HG02884 (cell line): ENCODE data around the gene CLPX.
"Not testable (repeated sequence)": the region's sequence is repeated elsewhere in the genome, so short reads cannot be mapped to it uniquely, and the experiment has no call there.

Experiments used
- ATAC-seq: cut with Tn5 transposase; IDR thresholded peaks from one replicate; pipeline ENCODE4 v1.9.1; 2021; ENCODE audit warnings: mild to moderate bottlenecking, moderate library complexity; ENCODE audit not compliant: unreplicated experiment

The CLPX gene

GRCh38 chr15:65207280-65207840, 22.2 kb upstream of the CLPX start:
- ATAC-seq = no peak

DNA sequence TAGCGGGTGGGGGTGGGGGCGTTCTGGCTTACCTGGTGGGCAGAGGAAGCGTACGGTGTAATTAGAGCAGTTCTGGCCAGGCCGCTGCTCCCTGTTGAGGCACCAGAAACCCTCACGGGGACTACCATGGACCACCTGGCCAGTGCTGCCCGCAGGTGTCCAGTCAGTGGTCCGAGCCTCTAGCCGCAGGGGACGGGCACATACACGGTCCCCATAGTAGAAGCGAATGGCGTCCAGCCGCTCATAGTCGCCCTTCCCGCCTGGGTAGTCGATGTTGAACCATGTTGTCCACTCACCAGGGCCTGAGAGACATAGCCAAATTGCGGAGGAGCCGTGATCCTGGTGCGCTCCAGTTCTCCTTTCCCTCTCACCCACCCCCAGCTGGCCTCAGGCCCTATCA, 21.6 kb upstream of the CLPX start:
- no peak for ATAC-seq

DNA sequence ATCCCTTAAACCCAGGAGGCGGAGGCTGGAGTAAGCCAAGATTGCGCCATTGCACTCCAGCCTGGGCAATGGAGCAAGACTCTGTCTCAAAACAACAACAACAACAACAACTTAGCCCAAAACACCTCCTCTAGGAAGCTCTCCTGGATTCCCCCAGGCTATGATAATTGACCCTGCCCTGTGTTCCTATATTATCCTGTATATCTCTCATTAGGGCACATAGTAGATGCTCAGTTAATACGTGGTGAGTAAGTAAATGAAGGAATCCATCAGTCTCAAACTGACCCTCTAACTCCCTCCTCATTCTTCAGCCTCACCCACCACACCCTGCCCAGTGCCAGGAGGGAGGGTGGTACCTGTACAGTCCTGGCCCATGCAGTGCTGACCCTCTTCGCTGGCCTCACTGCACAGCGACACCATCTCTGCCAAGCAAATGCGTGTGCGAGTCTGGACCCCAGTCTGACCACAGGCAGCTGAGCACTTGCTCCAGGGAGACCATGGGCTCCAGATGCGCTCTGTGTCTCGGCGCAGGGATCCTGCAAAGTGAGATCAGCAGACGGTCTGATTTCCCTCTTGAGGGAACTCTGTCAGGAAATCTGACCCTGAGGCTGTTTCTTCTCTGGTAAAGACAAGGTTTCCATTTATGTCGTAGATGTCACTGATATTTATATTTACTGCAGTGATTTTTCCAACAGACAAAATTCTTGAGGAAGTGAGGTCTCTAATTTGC, 20.0 kb upstream of the CLPX start:
- ATAC-seq = no peak

- no peak for ATAC-seq
These were observed 19.2 kb upstream of the CLPX start for GRCh38 chr15:65204236-65204930.

DNA sequence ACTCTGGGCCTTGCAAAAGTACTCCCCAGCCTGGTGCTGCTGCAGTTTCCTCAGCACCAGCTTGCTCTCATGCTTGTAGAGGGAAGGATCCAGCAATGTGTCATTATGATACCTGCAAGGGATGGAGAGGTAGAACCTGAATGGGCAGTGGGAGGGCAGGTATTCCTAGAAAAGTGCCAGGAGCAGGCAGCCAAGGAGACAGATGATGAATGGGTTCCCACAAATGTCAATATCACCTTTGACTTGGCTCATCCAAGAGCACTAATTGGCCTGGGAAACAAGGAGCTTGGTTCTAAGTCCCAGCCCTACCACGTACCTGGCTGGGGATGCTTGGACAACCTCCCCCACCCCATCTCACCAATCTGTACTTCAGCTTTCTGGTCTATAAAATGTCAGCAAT, 16.8 kb upstream of the CLPX start:
- no peak for ATAC-seq

DNA sequence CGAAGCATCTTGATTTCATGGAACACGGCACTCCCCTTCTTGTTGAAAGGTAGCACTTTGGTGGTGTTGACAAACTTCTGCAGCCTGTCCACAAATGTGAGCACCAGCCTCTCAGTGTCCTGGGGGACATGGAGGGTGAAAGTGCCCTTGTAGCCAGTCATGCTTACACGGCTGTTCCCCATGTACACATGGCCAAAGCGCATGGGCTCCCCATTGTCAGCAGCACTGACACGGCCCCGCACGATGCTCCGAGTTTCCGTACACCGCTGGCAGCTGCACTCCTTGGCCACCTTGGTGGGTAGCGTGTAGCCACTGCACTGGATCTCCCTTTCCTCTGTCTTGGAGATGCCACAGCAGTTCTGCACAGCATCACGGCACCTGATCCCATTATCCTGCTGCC, 13.4 kb upstream of the CLPX start:
- ATAC-seq = no peak

GRCh38 chr15:65197337-65197645, 12.1 kb upstream of the CLPX start:
- no peak for ATAC-seq

DNA sequence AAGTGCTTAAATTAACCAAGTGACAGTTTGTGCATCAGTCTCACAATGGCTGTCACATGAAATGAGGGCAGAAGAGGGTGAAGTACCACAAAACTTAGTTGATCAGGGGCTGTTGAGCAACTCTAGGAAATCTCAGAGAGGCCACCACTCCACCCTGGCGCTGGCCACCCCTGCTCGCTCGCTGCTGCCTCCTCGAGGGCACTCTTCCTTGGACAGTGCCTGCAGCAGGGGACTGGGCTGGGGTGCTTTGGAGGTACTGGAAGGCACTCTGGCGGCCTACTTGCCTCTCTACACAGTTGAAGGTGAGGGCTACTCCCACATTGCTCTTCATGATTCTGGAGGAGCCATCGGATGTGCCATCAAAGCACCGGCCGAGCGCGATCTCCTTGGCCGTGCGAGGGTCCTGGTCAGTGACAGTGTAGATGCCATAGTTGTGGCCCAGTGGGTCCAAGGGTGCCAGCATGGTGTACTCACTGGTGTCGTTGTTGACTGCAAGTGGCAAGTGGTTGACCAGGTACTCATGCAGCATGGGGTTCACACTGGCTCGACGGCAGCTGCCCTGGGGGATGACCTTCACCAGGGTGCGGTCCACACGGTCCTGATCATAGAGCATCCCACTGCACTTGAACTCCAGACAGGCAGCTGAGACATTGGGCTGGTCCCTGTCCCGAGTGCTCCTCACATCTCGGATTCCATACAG, 11.6 kb upstream of the CLPX start:
- no peak for ATAC-seq

- ATAC-seq = no peak
These were observed 10.4 kb upstream of the CLPX start for GRCh38 chr15:65195548-65195923.

- ATAC-seq = no peak
These were observed 9.8 kb upstream of the CLPX start for GRCh38 chr15:65194826-65195547.

- no peak for ATAC-seq
These were observed 6.9 kb upstream of the CLPX start for GRCh38 chr15:65192016-65192415.

GRCh38 chr15:65189102-65189740, 4.1 kb upstream of the CLPX start:
- no peak for ATAC-seq

DNA sequence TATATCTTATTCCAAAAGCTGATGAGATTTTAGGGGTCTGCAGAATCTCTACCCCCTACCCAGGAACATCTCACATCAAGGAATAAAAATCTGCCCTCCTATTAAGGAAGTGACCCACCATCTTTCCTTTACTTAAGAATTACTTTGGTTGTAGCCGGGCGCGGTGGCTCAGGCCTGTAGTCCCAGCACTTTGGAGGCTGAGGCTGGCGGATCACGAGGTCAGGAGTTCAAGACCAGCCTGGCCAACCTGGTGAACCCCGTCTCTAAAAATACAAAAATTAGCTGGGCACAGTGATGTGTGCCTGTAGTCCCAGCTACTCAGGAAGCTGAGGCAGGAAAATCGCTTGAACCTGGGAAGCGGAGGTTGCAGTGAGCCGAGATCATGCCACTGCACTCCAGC, 3.3 kb upstream of the CLPX start:
- not testable (repeated sequence) for ATAC-seq

GRCh38 chr15:65184305-65184867, 756 bp downstream of the CLPX start:
- ATAC-seq = peak; percentile 19

GRCh38 chr15:65183865-65184159, 1.3 kb downstream of the CLPX start:
- ATAC-seq = no peak

DNA sequence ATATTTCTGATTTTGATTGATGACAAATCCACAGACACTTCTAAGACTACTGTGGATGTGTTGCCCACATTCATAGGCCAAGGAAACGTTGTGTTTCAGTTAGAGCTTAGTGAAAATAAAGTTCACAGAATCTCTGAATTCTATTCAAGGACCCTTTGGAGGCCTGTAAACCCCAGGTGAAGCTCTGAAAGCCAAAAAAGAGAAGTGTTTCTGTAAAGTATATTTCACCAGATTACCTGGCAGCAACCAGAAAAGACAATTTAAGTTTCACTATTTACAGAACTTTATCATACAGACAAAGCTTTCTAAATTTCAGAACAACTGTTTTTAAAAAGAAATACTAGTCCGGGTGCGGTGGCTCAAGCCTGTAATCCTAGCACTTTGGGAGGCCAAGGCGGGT, 2.6 kb downstream of the CLPX start:
- ATAC-seq = no peak

GRCh38 chr15:65181582-65182353, 3.4 kb downstream of the CLPX start:
- ATAC-seq = not testable (repeated sequence)

DNA sequence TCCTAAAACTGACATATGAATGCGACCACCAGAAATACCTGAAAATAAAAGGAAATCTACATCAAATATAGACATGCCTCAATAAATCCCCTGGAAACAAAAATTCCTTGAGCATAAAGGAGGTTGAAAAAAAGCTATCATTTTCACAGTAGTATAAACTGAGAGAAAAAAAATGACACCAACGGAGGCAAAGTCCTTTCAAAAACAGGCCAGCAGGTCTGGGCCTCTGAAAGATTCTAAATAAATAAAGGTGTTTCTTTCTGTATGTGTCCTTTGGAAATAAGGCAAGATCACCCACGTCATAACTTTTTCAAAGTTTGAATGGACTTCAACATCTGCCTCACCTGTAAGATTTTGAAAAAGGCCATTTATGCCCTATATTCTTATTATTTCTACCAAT, 5.0 kb downstream of the CLPX start:
- ATAC-seq = no peak

- ATAC-seq = no peak
These were observed 7.2 kb downstream of the CLPX start for GRCh38 chr15:65177901-65178300.

DNA sequence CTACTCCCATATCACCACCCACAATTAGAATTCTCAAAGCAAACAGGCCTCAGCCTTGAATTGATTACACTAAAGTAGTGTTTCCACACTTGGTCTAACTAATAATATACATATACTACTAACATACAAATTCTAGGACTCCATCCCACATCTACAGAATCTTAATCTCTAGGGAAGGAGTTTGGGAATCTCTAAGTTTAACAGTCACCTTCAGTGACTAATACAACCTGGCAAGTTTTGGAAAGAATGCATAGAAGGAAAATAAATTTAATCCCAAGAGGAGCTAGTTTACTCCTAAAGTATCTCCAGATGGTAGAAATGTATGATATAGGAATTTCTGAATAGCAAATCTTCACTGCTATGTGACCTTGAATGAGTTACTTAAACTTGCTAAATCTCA, 9.1 kb downstream of the CLPX start:
- ATAC-seq = no peak
